Superior temporal gyrus (tissue), 1 donor: Measurements from ENCODE around the gene ADGRF3.
"Not testable (repeated sequence)": the region's sequence is repeated elsewhere in the genome, so short reads cannot be mapped to it uniquely, and the experiment has no call there.

ENCODE experiments used
- DNase-seq: peaks from one replicate; pipeline ENCODE4 v3.0.0-alpha.2; 2016; ENCODE audit errors: extremely low spot score

The ADGRF3 gene

GRCh38 chr2:26351375-26352090 lies 4.9 kb upstream of the ADGRF3 start:
- DNase-seq: no peak

- no peak for DNase-seq
These were observed 3.1 kb upstream of the ADGRF3 start for GRCh38 chr2:26349690-26350089.

- DNase-seq: no peak
These were observed 787 bp upstream of the ADGRF3 start for GRCh38 chr2:26347286-26347865.

- peak; percentile 100 for DNase-seq
These were observed 790 bp downstream of the ADGRF3 start, which contains the start of gene SELENOI for GRCh38 chr2:26345545-26346453. TSS of gene SELENOI (plus strand) at chr2:26346143. CDS start at chr2:26346233, 90 bp downstream.

- DNase-seq: no peak
These were observed 1.4 kb downstream of the ADGRF3 start for GRCh38 chr2:26345283-26345544.

GRCh38 chr2:26344581-26345282 lies 1.9 kb downstream of the ADGRF3 start:
- DNase-seq: no peak

GRCh38 chr2:26340831-26341230 lies 5.8 kb downstream of the ADGRF3 start:
- DNase-seq: no peak

GRCh38 chr2:26337298-26337697 lies 9.3 kb downstream of the ADGRF3 start:
- DNase-seq: no peak

GRCh38 chr2:26336719-26337118 lies 9.9 kb downstream of the ADGRF3 start:
- DNase-seq: no peak

- DNase-seq: no peak
These were observed 11.4 kb downstream of the ADGRF3 start for GRCh38 chr2:26335231-26335630.

GRCh38 chr2:26333293-26333692 lies 13.3 kb downstream of the ADGRF3 start:
- DNase-seq: no peak

- DNase-seq: not testable (repeated sequence)
These were observed 15.3 kb downstream of the ADGRF3 start for GRCh38 chr2:26331321-26331720.

GRCh38 chr2:26330604-26331003 lies 16.0 kb downstream of the ADGRF3 start:
- no peak for DNase-seq

- DNase-seq: peak; percentile 91
These were observed 16.5 kb downstream of the ADGRF3 start for GRCh38 chr2:26330114-26330549.

GRCh38 chr2:26329083-26329482 lies 17.5 kb downstream of the ADGRF3 start:
- DNase-seq: not testable (repeated sequence)

- no peak for DNase-seq
These were observed 19.0 kb downstream of the ADGRF3 start for GRCh38 chr2:26327291-26328272.

- no peak for DNase-seq
These were observed 20.1 kb downstream of the ADGRF3 start for GRCh38 chr2:26326514-26326913.

GRCh38 chr2:26325851-26326250 lies 20.7 kb downstream of the ADGRF3 start:
- no peak for DNase-seq

GRCh38 chr2:26324903-26325302 lies 21.7 kb downstream of the ADGRF3 start:
- no peak for DNase-seq

- DNase-seq: not testable (repeated sequence)
These were observed 22.1 kb downstream of the ADGRF3 start for GRCh38 chr2:26324479-26324878.

GRCh38 chr2:26318950-26319349 lies 27.6 kb downstream of the ADGRF3 start:
- DNase-seq: no peak
